Urothelium cell line (cell line): Measurements from ENCODE around the gene KANSL3.
"Not testable (repeated sequence)": the region's sequence is repeated elsewhere in the genome, so short reads cannot be mapped to it uniquely, and the experiment has no call there.

Experiments used
- DNase-seq: peaks from one replicate; pipeline ENCODE4 v3.0.0; 2011; ENCODE audit warnings: low spot score, mixed read lengths
- FAIRE-seq: peaks from 2 replicates; lab custom pipeline; 2011; peaks lifted over from hg19 to GRCh38; lab: Jason Lieb, UNC

KANSL3 gene

GRCh38 chr2:96655526-96655925, 17.4 kb upstream of the KANSL3 start:
- DNase-seq = no peak
- FAIRE-seq = no peak

- not testable (repeated sequence) for DNase-seq
These were observed 16.7 kb upstream of the KANSL3 start for GRCh38 chr2:96654791-96655190.

GRCh38 chr2:96651793-96652192, 13.7 kb upstream of the KANSL3 start:
- FAIRE-seq (no peak), DNase-seq (no peak)

More at GRCh38 chr2:96654791-96655190, 16.7 kb upstream of the KANSL3 start:
- not testable (repeated sequence) for FAIRE-seq

DNA sequence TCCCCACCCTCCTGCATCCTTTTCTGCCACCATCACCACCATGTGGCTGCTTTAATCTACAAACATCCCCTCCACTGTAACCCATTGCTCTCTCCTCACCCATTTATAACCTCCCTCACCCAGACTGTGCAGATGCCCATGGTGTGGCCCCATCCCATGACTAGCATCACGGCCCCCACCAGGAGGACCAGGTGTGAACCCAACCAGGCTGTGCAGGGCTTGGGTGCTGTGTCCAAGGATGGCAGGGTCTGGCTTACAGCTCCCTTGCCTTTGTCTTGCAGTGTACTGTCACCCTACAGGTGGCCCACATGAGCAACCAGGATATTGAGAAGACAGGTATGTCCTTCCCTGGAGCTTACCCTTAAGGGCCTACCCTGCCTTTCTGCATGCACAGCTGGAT, 11.2 kb upstream of the KANSL3 start:
- DNase-seq (no peak), FAIRE-seq (no peak)

GRCh38 chr2:96648306-96648930, 10.3 kb upstream of the KANSL3 start:
- DNase-seq (no peak), FAIRE-seq (peak; percentile 89)

- no peak for DNase-seq
These were observed 9.6 kb upstream of the KANSL3 start for GRCh38 chr2:96647681-96648080.

DNA sequence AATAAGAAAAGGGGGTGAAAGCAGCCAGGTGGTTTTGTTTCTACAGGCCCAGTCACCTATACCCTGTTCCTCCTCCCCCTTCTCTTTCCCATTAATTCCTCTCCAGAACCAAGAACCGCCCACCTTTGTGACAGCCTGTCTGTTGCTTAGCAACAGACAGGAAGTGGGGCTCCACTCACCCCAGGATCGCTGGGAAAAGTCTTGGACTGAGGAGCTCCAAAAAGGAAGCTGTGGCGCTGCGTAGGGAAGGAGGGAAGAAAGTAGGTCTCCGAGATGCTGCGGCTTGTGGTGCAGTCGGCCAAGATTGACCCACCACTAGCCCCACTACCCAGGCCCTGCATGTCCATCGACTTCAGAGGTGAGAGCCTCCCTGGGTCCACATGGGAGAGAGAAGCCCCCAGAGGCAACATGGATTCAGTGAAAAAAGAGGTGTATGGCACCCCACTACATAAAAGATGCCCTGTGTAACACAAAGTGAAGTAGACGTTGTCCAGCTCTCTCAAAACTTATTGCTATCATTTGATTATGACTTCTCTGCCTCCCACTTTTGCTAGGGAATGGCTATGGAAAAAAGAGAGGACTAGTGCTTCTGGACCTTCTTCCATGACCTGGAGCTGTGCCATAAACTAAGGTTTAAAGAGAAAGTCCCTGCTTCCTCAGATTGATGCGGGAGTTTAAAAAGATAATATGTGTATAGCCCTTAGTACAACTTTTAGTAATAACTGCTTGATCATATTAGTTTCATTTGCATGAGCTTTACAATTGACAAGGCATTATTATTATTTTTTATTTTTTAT, 4.7 kb upstream of the KANSL3 start, which contains the start of gene FER1L5:
Gene FER1L5 (plus strand): TSS at position 201 of the 797 bp plus-strand sequence. CDS start 73 bp downstream, at position 274.
- DNase-seq = peak; percentile 32

More at GRCh38 chr2:96647681-96648080, 9.6 kb upstream of the KANSL3 start:
- FAIRE-seq = no peak

DNA sequence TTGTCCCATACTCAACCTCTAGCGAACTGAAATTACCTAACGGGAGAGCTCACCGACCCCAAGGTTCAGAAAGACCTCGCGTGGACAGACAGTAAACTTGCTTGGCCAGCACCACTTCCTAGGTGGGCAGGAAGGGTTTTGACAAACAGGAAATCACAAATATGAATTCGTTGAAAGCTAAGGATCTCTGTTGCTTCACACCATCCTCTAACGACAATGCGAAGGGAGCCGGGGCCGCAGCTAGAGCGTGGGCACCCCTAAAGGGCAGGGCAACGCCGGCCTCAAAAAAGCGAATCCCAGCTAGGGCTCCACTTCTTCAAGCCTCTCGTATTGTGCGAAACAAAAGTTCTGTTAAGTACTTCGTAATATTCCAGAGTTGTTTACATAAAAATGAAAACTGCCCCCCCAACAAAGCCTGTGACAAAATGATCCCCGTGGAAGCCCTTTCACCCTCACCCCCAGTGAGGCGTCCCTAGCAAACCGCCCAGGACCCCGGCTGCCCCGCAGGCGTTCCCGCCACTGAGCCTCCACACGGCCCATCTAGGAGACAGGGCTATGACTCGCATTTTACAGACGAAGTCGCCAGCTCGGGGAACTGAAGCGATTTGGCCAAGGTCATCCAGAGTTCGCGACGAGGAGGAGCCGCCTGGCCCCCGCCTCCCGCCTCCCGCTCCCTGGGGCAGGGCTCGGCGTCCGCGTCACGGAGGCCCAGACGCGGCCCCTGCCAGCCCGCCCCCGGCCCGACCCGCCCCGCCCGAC, 548 bp downstream of the KANSL3 start:
- no peak for FAIRE-seq
- DNase-seq = peak; percentile 93

More for the DNA sequence above, 4.7 kb upstream of the KANSL3 start, which contains the start of gene FER1L5:
- no peak for FAIRE-seq

GRCh38 chr2:96636551-96637171, 1.5 kb downstream of the KANSL3 start:
- FAIRE-seq = no peak

GRCh38 chr2:96633641-96634040, 4.5 kb downstream of the KANSL3 start:
- DNase-seq (no peak), FAIRE-seq (no peak)

More at GRCh38 chr2:96636551-96637171, 1.5 kb downstream of the KANSL3 start:
- no peak for DNase-seq

GRCh38 chr2:96631804-96632435, 6.2 kb downstream of the KANSL3 start:
- FAIRE-seq (no peak), DNase-seq (no peak)

GRCh38 chr2:96626553-96626942, 11.6 kb downstream of the KANSL3 start:
- DNase-seq (no peak), FAIRE-seq (no peak)

- DNase-seq = no peak
- FAIRE-seq = no peak
These were observed 12.2 kb downstream of the KANSL3 start for GRCh38 chr2:96625571-96626552.

DNA sequence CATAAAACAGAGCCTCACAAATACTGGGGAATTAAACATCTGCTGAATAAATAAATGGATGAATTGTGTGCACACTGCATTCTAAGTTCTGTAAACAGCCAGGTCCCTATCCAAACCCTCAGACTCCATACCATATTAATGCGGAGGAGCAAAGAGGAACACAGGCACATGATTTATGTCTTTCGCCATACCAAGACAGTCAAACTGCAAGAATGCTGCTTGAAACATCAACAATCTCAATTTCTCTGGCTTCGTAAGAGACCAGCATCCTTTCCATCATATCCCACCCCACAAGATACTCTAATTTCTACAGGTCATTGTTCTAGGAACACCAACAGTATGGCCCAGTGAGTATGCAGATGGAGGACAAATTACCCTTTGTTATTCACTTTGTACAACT, 15.0 kb downstream of the KANSL3 start:
- FAIRE-seq (no peak), DNase-seq (no peak)

- DNase-seq (no peak), FAIRE-seq (no peak)
These were observed 15.6 kb downstream of the KANSL3 start for GRCh38 chr2:96622544-96622943.

GRCh38 chr2:96618596-96619283, 19.4 kb downstream of the KANSL3 start:
- no peak for FAIRE-seq

GRCh38 chr2:96617012-96617411, 21.1 kb downstream of the KANSL3 start:
- DNase-seq (no peak), FAIRE-seq (no peak)

More at GRCh38 chr2:96618596-96619283, 19.4 kb downstream of the KANSL3 start:
- DNase-seq = no peak

DNA sequence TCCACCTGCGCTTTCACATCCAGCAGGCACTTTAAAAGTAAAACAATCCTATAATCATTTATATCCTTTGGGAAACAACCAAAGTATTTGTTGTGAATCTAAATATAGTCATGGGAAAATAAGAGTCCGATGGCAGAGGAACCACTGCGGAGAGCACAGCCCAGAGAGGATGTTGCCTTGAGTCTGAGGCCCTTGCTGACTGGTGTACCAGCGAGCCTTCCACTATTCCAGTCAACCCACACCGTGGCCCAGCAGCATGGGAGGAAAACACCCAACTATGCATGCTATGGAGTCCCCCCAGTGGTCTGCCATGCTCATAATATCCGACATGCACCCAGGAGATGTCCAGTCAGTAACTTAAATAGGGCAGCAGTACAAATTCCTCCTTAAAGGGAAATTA, 21.6 kb downstream of the KANSL3 start:
- DNase-seq (no peak), FAIRE-seq (no peak)

- FAIRE-seq = no peak
- no peak for DNase-seq
These were observed 22.0 kb downstream of the KANSL3 start for GRCh38 chr2:96616128-96616527.
